ENCODE measurements around the gene OR11L1.

OR11L1 gene

GRCh38 chr1:247797518-247797917, 44.2 kb downstream of the OR11L1 start:
- DNase-seq, result no peak

All from suppressor macrophage (primary cell).